H9 (cell line): ENCODE results near the gene CD207. TPM values are rescaled to one million over a fixed set of nuclear protein-coding genes. Genes with fewer than 3 reads are reported as not detected.

Source experiments
- DNase-seq: peaks from one replicate; pipeline ENCODE4 v3.0.0-alpha.2; 2017
- H2AFZ ChIP-seq: one replicate; pipeline ENCODE4 v1.6.1; 2013; ENCODE audit warnings: mild to moderate bottlenecking, low read length, control low read depth, moderate library complexity
- H2AK5ac ChIP-seq: 2 replicates; pipeline ENCODE4 v1.6.1; 2013; ENCODE audit warnings: low read length, control low read depth, mixed read lengths; ENCODE audit not compliant: insufficient read length
- H2BK120ac ChIP-seq: one replicate; pipeline ENCODE4 v1.6.1; 2013; ENCODE audit warnings: low read depth, mild to moderate bottlenecking, low read length, control low read depth, inconsistent platforms; ENCODE audit not compliant: poor library complexity, severe bottlenecking
- H2BK12ac ChIP-seq: 2 replicates; pipeline ENCODE4 v1.6.1; 2013; ENCODE audit warnings: low read length, control low read depth, mixed read lengths, low read depth; ENCODE audit not compliant: insufficient read length
- H2BK15ac ChIP-seq: 2 replicates; pipeline ENCODE4 v1.6.1; 2013; ENCODE audit warnings: low read depth, low read length, control low read depth
- H2BK20ac ChIP-seq: one replicate; pipeline ENCODE4 v1.6.1; 2013; ENCODE audit warnings: low read depth, mild to moderate bottlenecking, low read length, control low read depth, inconsistent platforms; ENCODE audit not compliant: poor library complexity, severe bottlenecking
- H2BK5ac ChIP-seq: 2 replicates; pipeline ENCODE4 v1.6.1; 2013; ENCODE audit warnings: low read length, control low read depth, mixed read lengths; ENCODE audit not compliant: insufficient read length
- H3K14ac ChIP-seq: 2 replicates; pipeline ENCODE4 v1.6.1; 2013; ENCODE audit warnings: low read length, control low read depth; ENCODE audit not compliant: insufficient read depth
- H3K18ac ChIP-seq: 2 replicates; pipeline ENCODE4 v1.6.1; 2013; ENCODE audit warnings: low read depth, mild to moderate bottlenecking, mixed read lengths, low read length, control low read depth; ENCODE audit not compliant: insufficient read length
- H3K23ac ChIP-seq: 2 replicates; pipeline ENCODE4 v1.6.1; 2013; ENCODE audit warnings: low read length, control low read depth, mixed read lengths, low read depth; ENCODE audit not compliant: insufficient read length
- H3K23me2 ChIP-seq: 2 replicates; pipeline ENCODE4 v1.6.1; 2013; ENCODE audit warnings: low read depth, mild to moderate bottlenecking, mixed read lengths, low read length, control low read depth; ENCODE audit not compliant: insufficient read length, poor library complexity, severe bottlenecking
- H3K27ac ChIP-seq: 2 replicates; pipeline ENCODE4 v1.5.1; 2013; ENCODE audit warnings: low read length, control low read depth, mixed read lengths, low read depth; ENCODE audit not compliant: insufficient read length
- H3K27me3 ChIP-seq: 2 replicates; pipeline ENCODE4 v1.6.1; 2013; ENCODE audit warnings: low read length, control low read depth, inconsistent platforms; ENCODE audit not compliant: insufficient read depth
- H3K4ac ChIP-seq: 2 replicates; pipeline ENCODE4 v1.6.1; 2013; ENCODE audit warnings: low read depth, mild to moderate bottlenecking, control low read depth, inconsistent platforms, low read length, moderate library complexity
- H3K4me1 ChIP-seq: 2 replicates; pipeline ENCODE4 v1.6.1; 2013; ENCODE audit warnings: low read length, control low read depth, inconsistent platforms; ENCODE audit not compliant: insufficient read depth
- H3K4me2 ChIP-seq: 2 replicates; pipeline ENCODE4 v1.6.1; 2013; ENCODE audit warnings: low read length, control low read depth, mixed read lengths; ENCODE audit not compliant: insufficient read length, insufficient read depth
- H3K56ac ChIP-seq: 2 replicates; pipeline ENCODE4 v1.6.1; 2013; ENCODE audit warnings: low read depth, mild to moderate bottlenecking, mixed read lengths, low read length, control low read depth; ENCODE audit not compliant: insufficient read length
- H3K79me1 ChIP-seq: 2 replicates; pipeline ENCODE4 v1.6.1; 2013; ENCODE audit warnings: low read depth, mild to moderate bottlenecking, moderate library complexity, low read length, control low read depth, inconsistent platforms; ENCODE audit not compliant: insufficient read depth, poor library complexity, severe bottlenecking
- H3K79me2 ChIP-seq: 2 replicates; pipeline ENCODE4 v1.6.1; 2013; ENCODE audit warnings: low read length, control low read depth, inconsistent platforms; ENCODE audit not compliant: insufficient read depth
- H3K9ac ChIP-seq: 2 replicates; pipeline ENCODE4 v1.6.1; 2013; ENCODE audit warnings: low read length, control low read depth, mixed read lengths; ENCODE audit not compliant: insufficient read length; ENCODE audit errors: extremely low read depth
- H3K9me3 ChIP-seq: one replicate; pipeline ENCODE4 v1.6.1; 2013; ENCODE audit warnings: low read depth, low read length, inconsistent platforms; ENCODE audit not compliant: control insufficient read depth
- H3T11ph ChIP-seq: one replicate; pipeline ENCODE4 v1.6.1; 2013; ENCODE audit warnings: mild to moderate bottlenecking, low read length, control low read depth, inconsistent platforms
- H4K20me1 ChIP-seq: one replicate; pipeline ENCODE4 v1.6.1; 2013; ENCODE audit not compliant: control insufficient read depth, insufficient read length, insufficient read depth
- H4K5ac ChIP-seq: 2 replicates; pipeline ENCODE4 v1.6.1; 2013; ENCODE audit warnings: low read depth, mild to moderate bottlenecking, mixed read lengths, low read length, control low read depth; ENCODE audit not compliant: insufficient read length
- H4K8ac ChIP-seq: replicated peaks from 2 replicates; pipeline ENCODE4 v1.6.1; 2013; ENCODE audit warnings: low read length, control low read depth, mixed read lengths, low read depth; ENCODE audit not compliant: insufficient read length
- H4K91ac ChIP-seq: 2 replicates; pipeline ENCODE4 v1.6.1; 2013; ENCODE audit warnings: low read depth, mild to moderate bottlenecking, moderate library complexity, mixed read lengths, low read length, control low read depth; ENCODE audit not compliant: insufficient read length
- H3K27ac Mint-ChIP-seq, 3 experiments: 2 replicates in 2 of 3; 3 replicates in 1 of 3; pipeline ENCODE4 v1.8.0; 2020 to 2021; ENCODE audit warnings: mixed read lengths in 3 of 3, mild to moderate bottlenecking in 1 of 3, moderate library complexity in 1 of 3
- H3K27me3 Mint-ChIP-seq: 2 replicates; pipeline ENCODE4 v1.8.0; 2021; ENCODE audit warnings: low read depth, mild to moderate bottlenecking, moderate library complexity, mixed read lengths
- H3K36me3 Mint-ChIP-seq, 3 experiments: 2 replicates in 2 of 3; 3 replicates in 1 of 3; pipeline ENCODE4 v1.8.0; 2020 to 2021; ENCODE audit warnings: low read depth in 3 of 3, mixed read lengths in 3 of 3; ENCODE audit not compliant: insufficient read depth in 1 of 3
- H3K4me1 Mint-ChIP-seq, 2 experiments: 2 replicates each; pipeline ENCODE4 v1.8.0; 2020; ENCODE audit warnings: mixed read lengths in 2 of 2
- H3K4me3 Mint-ChIP-seq, 2 experiments: 2 replicates in 1 of 2; 3 replicates in 1 of 2; pipeline ENCODE4 v1.8.0; 2020 to 2021; ENCODE audit warnings: mild to moderate bottlenecking in 2 of 2, mixed read lengths in 2 of 2, moderate library complexity in 1 of 2
- H3K9me3 Mint-ChIP-seq, 2 experiments: 2 replicates in 1 of 2; 3 replicates in 1 of 2; pipeline ENCODE4 v1.8.0; 2020; ENCODE audit warnings: mild to moderate bottlenecking in 2 of 2, mixed read lengths in 2 of 2, moderate library complexity in 1 of 2
- WGBS: extraction: QIAGEN DNeasy Blood & Tissue Kit; methylation state at CpG from one replicate; pipeline ENCODE4 v1.1.7; 2013; ENCODE audit warnings: missing lambda C conversion rate, low lambda C conversion rate, mixed read lengths; ENCODE audit not compliant: insufficient read length; ENCODE audit errors: extremely low coverage; 5-methylcytosine and 5-hydroxymethylcytosine counted together
- total RNA-seq: library from RNA; stranded (reverse); gene quantifications from 2 replicates; pipeline ENCODE4 v1.2.1, GENCODE V29; 2021
- TF ChIP-seq, protein P1 (sequence below): fragments of 200-600 bp; sonication (generic); conservative IDR thresholded peaks from 3 replicates; pipeline ENCODE4 v1.8.0; 2021; ENCODE audit warnings: antibody characterized with exemption, mild to moderate bottlenecking

Gene CD207
- total RNA-seq, 1 experiment from 2014 or later = not detected

DNA sequence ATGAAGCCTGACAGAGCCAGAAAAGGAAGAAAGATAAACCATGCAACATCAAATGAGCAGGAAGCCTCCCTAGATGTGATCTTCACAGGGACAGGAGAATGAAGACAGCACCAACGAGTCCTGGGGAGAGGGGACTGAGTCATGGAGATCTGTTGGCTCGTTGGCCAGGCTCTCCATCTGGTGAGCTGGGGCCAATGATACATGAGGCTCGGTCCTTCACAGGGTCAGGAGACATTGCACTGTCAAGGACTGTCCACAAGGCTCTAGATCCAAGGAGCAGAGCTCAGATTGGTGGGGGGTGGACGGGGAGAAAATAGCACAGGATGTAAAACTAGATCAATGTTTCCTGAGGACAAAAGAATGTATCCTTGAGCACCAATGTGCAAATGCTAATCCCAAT, 735 bp downstream of the CD207 start:
- no peak overlapping the region for H3K4me2 ChIP-seq
- WGBS = no CpG with 5 or more reads among the region's 4 CpGs
- no peak overlapping the region for H2BK120ac ChIP-seq
- no peak overlapping the region for H2BK15ac ChIP-seq
- H2AFZ ChIP-seq = no peak overlapping the region
- Mint-ChIP-seq H3K36me3 (no peaks in the 10 kb centered on the region), H3K9me3 (no peaks in the 10 kb centered on the region), H3K27ac (no peak overlapping the region), H3K27me3 (peaks cover 43% of the 10 kb centered on the region), H3K4me3 (no peak overlapping the region), H3K4me1 (0 out of 4 replicates have a peak, but pooled peaks cover 0 to 3% of the 10 kb centered on the region in 2 experiments)
- no peak overlapping the region for H3K9ac ChIP-seq
- H3K23me2 ChIP-seq = no peaks in the 10 kb centered on the region
- no peak overlapping the region for H2BK5ac ChIP-seq
- no peak overlapping the region for H3K23ac ChIP-seq
- no peaks in the 10 kb centered on the region for H3K79me1 ChIP-seq
- H4K91ac ChIP-seq = no peak overlapping the region
- no peaks in the 10 kb centered on the region for H3K9me3 ChIP-seq
- H2BK20ac ChIP-seq = no peak overlapping the region
- H3K4me1 ChIP-seq = no peaks in the 10 kb centered on the region
- H4K20me1 ChIP-seq = no peaks in the 10 kb centered on the region
- no peak overlapping the region for H3K18ac ChIP-seq
- no peak overlapping the region for H4K8ac ChIP-seq
- H3K14ac ChIP-seq = no peak overlapping the region
- no peak overlapping the region for H4K5ac ChIP-seq
- no peak overlapping the region for H3K56ac ChIP-seq
- TF ChIP-seq, protein P1, sequence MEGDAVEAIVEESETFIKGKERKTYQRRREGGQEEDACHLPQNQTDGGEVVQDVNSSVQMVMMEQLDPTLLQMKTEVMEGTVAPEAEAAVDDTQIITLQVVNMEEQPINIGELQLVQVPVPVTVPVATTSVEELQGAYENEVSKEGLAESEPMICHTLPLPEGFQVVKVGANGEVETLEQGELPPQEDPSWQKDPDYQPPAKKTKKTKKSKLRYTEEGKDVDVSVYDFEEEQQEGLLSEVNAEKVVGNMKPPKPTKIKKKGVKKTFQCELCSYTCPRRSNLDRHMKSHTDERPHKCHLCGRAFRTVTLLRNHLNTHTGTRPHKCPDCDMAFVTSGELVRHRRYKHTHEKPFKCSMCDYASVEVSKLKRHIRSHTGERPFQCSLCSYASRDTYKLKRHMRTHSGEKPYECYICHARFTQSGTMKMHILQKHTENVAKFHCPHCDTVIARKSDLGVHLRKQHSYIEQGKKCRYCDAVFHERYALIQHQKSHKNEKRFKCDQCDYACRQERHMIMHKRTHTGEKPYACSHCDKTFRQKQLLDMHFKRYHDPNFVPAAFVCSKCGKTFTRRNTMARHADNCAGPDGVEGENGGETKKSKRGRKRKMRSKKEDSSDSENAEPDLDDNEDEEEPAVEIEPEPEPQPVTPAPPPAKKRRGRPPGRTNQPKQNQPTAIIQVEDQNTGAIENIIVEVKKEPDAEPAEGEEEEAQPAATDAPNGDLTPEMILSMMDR = no peak
- H2BK12ac ChIP-seq = no peak overlapping the region
- no peak overlapping the region for H2AK5ac ChIP-seq
- H3K27me3 ChIP-seq = no peaks in the 10 kb centered on the region
- no peaks in the 10 kb centered on the region for H3K79me2 ChIP-seq
- H3T11ph ChIP-seq = no peak overlapping the region
- DNase-seq = no peak
- no peak overlapping the region for H3K27ac ChIP-seq
- no peak overlapping the region for H3K4ac ChIP-seq
